Choroid plexus epithelial cell (primary cell): ENCODE results near the gene LANCL2.
A peak's percentile ranks its signal among the peaks of the same experiment; 100 is the strongest.

Experiments
- DNase-seq: peaks from one replicate; pipeline ENCODE4 v3.0.0-alpha.2; 2010; ENCODE audit warnings: low read depth
- H3K4me3 ChIP-seq: 2 replicates; pipeline ENCODE4 v1.5.1; 2011; ENCODE audit warnings: low read depth, mild to moderate bottlenecking, control low read depth, low read length, moderate library complexity
- TF ChIP-seq, protein P1 (sequence below): conservative IDR thresholded peaks from 2 replicates; pipeline ENCODE4 v1.5.1; 2011; ENCODE audit warnings: low read depth, mild to moderate bottlenecking, control low read depth, inconsistent platforms, low read length, moderate library complexity

The LANCL2 gene

DNA sequence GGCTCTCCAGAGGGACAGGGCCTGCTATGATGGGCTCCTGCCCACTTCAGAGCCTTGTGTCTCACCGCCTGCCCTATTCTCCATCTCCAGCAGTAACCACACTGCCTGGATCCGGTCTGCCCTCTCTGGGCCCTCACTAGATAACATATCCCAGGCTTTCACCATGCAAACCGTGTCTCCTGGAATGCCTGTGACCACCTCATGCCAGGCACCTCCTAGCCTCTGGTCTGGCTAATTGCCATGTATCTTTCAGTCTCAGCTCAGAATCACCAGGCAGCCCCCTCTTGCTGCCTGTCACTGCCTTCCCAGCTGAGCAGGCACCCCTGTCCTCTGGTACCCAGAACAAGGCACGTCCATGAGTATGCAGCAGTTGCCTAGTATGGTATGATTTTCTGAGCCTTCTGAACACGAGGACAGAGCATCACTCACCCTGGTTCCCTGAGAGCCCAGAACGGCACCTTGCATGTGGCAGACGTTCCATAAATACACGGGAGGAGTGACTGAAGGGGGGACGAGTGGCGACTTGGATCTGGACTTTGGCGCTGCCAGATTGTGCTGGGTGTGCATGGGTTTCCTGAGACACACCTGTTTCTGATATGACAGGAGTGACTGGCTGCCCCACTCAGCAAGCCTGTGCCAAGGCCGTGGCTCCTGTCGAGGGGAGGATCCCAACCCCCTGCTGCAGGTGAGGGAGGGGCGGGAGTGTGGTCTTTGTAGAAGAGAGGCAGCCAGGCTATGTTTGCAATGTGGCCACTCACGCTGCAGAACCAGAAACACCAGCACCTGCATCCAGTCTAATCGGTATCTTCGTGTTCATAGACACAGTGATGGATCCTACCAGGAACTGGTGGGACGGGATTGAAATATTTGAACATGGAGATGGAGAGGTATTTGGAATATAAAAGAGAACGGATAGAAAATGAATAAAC lies 112.0 kb downstream of the LANCL2 start:
- no peak overlapping the region for H3K4me3 ChIP-seq
- TF ChIP-seq, protein P1, sequence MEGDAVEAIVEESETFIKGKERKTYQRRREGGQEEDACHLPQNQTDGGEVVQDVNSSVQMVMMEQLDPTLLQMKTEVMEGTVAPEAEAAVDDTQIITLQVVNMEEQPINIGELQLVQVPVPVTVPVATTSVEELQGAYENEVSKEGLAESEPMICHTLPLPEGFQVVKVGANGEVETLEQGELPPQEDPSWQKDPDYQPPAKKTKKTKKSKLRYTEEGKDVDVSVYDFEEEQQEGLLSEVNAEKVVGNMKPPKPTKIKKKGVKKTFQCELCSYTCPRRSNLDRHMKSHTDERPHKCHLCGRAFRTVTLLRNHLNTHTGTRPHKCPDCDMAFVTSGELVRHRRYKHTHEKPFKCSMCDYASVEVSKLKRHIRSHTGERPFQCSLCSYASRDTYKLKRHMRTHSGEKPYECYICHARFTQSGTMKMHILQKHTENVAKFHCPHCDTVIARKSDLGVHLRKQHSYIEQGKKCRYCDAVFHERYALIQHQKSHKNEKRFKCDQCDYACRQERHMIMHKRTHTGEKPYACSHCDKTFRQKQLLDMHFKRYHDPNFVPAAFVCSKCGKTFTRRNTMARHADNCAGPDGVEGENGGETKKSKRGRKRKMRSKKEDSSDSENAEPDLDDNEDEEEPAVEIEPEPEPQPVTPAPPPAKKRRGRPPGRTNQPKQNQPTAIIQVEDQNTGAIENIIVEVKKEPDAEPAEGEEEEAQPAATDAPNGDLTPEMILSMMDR: no peak
- no peak for DNase-seq

DNA sequence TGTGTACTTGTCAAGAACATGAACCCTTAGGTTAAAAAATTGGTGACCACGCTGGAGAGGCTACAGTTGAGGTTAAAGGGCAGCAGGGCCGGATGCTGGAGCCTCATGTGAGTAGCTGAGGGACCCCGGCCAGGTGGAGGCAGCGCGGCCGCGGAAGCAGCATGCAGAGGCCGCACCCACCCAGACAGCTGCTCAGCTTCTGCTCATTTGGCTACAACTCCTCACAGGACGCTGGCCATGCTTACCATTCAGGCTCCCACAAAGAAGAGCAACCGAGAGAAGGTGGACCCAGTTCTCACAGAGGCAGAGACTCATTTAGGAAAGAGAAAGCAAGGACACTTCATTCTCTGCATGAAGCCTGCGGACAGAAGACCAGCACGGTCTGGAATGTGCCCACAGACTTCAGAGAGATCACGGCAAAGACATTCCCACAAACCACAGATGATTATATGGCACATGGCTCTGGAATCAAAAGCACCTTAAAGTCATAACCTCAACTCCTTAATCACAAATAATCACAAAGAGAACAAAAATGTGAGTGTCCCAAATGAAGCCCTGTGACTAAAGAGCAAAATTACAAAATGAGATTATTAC lies 112.7 kb downstream of the LANCL2 start:
- H3K4me3 ChIP-seq: no peak overlapping the region
- TF ChIP-seq, protein P1: no peak
- peak; percentile 90 for DNase-seq

DNA sequence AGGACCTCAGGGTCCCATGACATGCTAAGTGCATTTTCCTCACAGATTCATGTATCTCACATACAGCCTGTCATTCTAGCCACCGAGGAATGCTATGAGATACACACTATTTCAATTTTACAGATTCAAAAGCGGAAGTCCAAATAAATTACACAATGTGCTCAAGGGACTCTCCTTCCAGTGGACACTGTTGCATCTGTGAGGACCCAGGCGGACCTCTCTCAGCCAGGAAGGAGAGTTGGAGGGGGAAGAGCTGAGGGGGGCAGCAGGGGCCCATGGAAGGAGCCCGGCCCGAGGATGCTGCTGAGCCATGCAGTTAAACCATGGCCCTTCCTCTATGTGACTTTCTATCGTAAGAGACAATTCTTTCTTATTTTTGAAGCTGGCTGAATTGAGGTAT lies 113.6 kb downstream of the LANCL2 start:
- TF ChIP-seq, protein P1: no peak
- DNase-seq: no peak
- no peak overlapping the region for H3K4me3 ChIP-seq

DNA sequence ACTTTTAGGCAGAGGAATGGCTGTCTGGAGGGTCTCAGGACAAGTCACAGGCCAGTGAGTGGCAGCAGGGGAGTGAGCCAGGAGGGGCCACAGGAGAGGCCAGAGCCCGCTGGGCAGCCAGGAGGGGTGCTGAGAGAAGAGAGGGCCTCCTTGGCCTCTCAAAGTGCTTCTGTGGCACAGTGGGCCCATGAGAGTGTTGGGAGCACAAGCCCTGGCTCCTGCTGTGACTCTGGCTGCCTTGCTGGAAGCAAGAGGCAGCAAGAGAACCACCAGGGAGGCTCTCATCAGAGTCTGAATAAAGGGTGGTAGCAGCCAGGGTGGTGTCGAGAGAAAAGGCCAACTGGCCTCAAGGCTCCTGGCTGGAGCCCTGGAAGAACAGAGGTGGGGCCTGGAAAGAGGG lies 116.0 kb downstream of the LANCL2 start:
- TF ChIP-seq, protein P1: no peak
- no peak for DNase-seq

DNA sequence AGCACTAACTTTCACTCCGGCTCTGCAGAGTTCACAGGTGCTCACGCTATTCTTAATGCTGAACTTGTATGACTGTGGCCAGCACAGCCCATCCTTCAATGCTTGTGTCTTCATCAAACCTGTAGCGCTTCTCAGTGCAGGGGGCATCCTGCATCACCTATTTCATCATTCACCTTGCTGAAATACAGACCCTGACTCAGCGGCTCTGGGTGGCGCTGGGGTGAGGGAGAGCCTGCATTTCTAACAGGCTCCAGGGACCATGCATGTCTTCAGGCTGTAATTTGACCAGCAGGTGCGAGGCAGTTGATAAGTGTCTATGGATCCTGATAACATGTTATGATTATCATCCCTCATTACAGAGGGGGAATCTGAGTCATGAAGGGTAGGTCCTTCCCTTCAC lies 117.9 kb downstream of the LANCL2 start:
- DNase-seq: no peak
- TF ChIP-seq, protein P1: no peak

More for the DNA sequence above, 116.0 kb downstream of the LANCL2 start:
- no peak overlapping the region for H3K4me3 ChIP-seq

More for the DNA sequence above, 117.9 kb downstream of the LANCL2 start:
- H3K4me3 ChIP-seq: no peak overlapping the region
